GM18951 (cell line): Measurements from ENCODE around the gene FGFR1OP2.
"Not testable (repeated sequence)": the region's sequence is repeated elsewhere in the genome, so short reads cannot be mapped to it uniquely, and the experiment has no call there.

Experiments
- POLR2A ChIP-seq: IDR thresholded peaks from 4 replicates; pipeline ENCODE4 v1.6.1; 2011; ENCODE audit warnings: mild to moderate bottlenecking; ENCODE audit not compliant: insufficient read length, insufficient read depth; ENCODE audit errors: extremely low read depth
- in situ Hi-C: fragments of 300-500 bp; cut with MboI; formaldehyde crosslinking; loops from one replicate; pipeline ENCODE4 v1.12.0; 2022; ENCODE audit warnings: low sequenced_read_pairs, mixed read lengths, inconsistent platforms; ENCODE audit not compliant: unreplicated experiment

FGFR1OP2 gene

DNA sequence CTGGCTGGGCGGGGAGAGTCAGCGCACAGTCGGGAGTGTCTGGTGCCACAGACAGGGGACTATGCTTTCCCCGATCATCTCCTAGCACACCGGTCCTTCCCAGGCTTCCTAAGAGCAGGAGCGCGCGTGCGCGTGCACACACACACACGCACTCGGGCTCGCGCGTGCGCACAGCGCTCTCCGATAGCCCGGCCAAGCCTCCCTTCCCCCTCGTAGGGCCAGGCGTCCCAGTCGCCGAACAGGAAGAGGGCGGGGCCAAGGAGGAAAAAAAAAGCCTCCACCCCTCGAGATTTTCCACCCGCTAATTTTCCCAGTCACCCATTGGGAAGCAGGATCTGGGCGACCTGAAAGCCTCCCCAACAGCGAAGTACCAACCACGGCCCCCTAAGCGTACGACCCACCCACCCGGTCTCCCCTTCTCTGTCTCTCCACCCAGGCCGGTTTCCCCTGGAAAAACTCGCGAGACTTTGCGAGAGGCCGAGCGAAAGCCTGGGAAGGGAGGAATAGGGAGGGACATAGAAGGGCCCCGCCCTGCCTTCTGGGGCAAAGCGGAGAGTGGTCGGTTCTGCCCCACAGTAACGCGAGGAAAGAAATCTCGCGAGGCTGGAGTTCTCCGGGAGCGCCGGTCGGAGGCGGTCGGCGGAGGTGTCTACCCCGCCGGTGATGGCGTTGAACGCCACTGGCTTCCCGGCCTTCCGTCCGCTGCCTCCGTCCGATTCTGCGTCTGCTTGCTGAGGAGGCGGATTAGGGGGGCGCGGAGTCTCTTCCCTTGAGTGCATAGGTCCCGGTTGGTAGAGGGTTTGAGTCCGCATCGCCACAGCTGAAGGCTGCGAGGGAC is at the start of gene FGFR1OP2, which contains the start of gene INTS13:
FGFR1OP2 (plus strand) TSS at position 608 of the 838 bp plus-strand sequence. CDS start 15,689 bp downstream, outside the sequence.
INTS13 (minus strand) TSS at position 119 of the 838 bp plus-strand sequence. CDS start 1,178 bp downstream, outside the sequence.
- peak; percentile 95 for TF ChIP-seq POLR2A
- in situ Hi-C loops, result no loop called here

DNA sequence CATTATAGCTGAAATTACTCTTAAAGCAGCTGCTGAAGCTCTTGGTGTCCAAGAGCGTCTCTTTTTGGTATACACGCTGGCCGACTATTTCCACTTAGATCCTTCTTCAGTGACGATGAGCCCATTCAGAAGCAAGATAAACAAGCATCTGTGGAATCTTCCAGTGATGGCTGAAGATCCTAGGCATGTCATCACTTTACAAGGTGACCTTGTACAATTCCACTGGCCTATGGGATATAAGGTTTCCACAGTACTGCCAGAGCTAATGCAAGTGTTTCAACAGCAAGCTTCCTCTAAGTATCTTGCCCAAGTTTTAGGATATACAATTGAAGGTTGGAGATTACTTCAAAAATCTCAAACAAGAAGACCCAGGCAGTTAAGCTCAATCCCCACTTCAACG is 47.5 kb upstream of the FGFR1OP2 start:
- in situ Hi-C loops, result loop anchor here (25.0 kb wide), 1 partner anchor 803 kb away; no protein-coding TSS in a partner anchor
- no peak for TF ChIP-seq POLR2A

DNA sequence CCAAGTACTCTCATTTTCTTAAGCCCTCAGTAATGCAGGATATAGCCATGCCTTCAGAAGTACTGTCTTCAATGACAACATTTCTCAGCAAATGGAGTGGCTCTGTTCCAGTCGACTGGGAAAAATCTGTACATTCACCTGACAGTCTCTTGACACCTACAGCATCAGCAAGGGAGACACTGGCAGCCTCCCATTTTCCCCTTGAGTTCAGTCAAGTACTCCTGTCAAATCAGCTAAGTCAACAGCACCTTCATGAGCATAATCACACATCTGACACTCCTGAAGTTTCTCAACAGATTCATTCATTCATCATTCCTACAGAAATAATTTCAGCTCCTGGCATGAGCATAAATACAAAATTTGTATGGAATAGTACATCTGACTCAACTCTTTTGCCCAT is 46.6 kb upstream of the FGFR1OP2 start:
- TF ChIP-seq POLR2A, result no peak
- in situ Hi-C loops, result loop anchor here (25.0 kb wide), 1 partner anchor 804 kb away; no protein-coding TSS in a partner anchor

DNA sequence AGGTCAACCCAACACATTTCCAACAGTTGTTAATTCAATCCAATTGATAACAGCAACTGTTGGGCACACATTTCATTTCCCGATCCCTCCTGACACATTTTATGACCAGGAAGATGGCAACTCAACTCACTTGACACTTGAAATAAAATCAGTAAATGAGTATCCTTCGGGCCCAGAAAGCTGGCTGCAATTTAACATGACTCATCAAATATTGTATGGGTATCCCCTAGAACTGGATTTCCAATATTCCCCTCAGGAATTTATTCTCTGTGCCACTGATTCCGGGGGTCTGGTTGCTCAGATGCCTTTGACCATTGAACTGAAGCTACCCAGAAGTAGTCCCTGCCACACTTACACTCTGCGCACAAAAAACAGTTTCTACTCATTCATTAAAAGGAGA is 42.6 kb upstream of the FGFR1OP2 start:
- no peak for TF ChIP-seq POLR2A
- in situ Hi-C loops, result loop anchor here (25.0 kb wide), 1 partner anchor 808 kb away; no protein-coding TSS in a partner anchor

DNA sequence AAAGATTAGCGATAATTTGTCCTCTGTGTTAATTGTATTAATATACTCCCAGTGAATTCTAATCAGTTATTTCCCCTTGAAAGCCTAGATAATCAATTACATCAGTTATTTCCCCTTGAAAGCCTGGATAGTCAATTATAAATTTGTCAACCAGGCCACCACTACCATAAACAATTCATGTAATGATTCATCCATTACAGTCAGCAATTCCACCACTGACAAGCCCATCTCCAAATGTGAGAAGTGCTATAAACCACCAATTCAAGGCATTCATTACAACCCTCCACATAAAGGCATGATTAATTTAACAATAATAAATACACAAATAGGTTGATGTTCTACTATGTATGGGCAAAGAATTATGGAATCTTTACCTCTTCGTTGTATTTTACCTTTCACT is 41.4 kb upstream of the FGFR1OP2 start:
- TF ChIP-seq POLR2A, result no peak
- in situ Hi-C loops, result loop anchor here (25.0 kb wide), 1 partner anchor 810 kb away; no protein-coding TSS in a partner anchor

DNA sequence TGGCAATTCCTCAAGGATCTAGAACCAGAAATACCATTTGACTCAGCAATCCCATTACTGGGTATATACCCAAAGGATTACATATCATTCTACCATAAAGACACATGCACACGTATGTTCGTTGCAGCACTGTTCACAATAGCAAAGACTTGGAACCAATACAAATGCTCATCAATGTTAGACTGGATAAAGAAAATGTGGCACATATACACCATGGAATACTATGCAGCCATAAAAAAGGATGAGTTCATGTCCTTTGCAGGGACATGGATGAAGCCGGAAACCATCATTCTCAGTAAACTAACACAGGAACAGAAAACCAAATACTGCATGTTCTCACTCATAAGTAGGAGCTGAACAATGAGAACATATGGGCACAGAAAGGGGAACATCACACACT is 34.9 kb upstream of the FGFR1OP2 start:
- in situ Hi-C loops, result not testable (repeated sequence)

DNA sequence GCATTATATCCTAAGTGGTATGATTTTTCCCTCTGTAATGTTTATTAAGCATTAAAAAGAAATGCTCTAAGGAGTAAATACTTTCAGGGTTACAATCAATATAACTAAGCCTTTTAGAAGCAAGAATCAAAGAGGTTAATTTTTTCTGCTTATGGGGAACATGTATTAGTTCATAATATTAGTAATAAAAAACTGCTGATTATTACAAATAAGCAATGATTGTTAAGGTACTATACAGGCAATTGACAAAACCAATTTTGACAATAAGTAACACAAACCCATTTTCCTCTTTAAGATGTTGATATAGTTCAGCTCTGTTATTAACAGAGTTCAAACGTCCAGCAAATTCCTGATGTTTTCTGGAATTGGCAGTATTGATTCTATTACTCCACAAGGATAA is 32.2 kb upstream of the FGFR1OP2 start:
- in situ Hi-C loops, result no loop called here
- no peak for TF ChIP-seq POLR2A

DNA sequence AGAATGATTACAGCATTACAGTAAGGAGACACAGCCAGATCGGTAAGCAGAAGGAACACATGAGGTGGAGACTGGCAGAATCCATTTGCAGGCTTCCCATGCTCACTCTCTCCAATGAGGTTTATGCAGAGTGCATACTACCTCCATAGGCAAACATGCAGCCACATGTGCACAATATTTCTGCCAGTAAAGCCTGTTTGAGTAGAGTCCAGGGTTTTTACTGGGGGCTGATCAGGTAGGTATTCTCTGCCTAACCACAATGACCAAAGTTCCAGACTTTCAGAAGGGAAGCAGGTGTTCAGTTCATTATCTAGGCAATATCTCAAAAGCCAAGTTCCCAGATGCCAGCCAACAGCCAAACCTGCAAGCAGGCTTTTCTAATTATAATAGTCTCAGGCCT is 31.6 kb upstream of the FGFR1OP2 start:
- no peak for TF ChIP-seq POLR2A
- in situ Hi-C loops, result no loop called here

DNA sequence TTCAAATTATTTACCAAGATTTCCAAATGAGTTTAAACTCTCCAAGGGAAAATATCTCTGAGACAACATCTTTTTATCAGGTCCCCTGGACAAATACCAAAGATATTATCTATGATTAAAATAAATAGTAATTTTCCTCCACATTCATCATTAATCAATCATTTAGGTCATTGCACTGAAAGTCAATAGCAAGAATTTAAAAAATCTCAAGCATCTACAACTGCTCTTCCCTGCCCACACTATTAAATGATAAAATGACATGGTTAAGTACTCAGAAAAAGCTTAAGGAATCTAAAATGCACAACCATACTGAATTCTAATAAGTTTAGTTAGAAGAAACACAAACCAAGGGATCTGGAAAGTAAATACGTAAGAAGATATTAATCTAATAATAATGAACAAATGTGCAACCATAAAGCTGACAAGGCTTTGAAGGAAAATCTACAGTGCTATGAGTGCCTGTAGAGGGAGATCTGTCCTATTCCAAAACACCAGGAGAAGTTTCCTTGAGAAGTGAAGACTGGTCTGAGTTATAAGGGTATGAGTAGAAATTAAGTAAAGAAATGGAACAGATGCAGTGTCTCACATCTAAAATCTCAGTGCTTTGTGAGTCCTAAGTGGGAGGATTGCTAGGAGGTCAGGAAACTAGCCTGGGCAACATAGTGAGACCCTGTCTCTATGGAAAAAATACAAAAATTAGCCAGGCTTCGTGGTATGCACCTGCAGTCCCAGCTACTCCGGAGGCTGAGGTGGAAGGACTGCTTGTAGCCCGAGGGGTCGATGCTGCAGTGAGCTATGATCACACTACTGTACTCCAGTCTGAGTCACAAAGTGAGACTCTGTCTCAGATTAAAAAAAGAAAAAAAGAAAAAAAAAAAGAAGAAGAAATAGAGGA is 19.7 kb upstream of the FGFR1OP2 start:
- in situ Hi-C loops, result no loop called here

DNA sequence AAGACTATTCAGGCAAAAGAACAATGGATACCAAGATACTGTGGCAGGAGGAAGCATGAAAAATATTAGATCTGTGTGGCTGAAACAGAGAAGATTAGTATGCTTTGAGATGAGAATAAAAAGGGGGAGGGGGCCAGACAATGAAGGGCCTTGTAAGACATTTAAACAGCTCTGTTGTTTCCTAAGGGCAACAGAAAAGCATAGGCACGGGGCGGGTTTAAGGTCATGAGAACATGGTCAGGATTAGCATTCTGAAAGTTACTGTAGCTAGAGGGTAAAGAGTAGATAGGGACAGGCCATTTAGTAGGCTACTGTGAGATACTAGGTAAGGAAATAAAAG is 19.1 kb upstream of the FGFR1OP2 start:
- TF ChIP-seq POLR2A, result no peak
- in situ Hi-C loops, result no loop called here

More for the DNA sequence above, 19.7 kb upstream of the FGFR1OP2 start:
- no peak for TF ChIP-seq POLR2A

DNA sequence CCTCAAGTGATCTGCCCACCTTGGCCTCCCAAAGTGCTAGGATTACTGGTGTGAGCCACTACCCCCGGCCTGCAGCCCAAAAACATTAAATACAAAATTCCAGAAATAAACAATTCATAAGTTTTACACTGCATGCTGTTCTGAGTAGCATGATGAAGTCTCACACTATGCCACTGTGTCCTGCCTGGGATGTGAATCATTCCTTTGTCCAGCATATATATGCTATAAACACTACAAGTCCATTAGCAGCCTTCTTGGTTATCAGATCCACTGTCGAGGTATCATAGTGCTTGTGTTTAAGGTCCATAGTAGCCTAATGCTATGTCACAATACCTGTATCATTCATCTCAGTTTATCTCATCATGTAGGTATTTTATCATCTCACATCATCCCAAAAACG is 16.4 kb upstream of the FGFR1OP2 start:
- in situ Hi-C loops, result no loop called here
- no peak for TF ChIP-seq POLR2A

DNA sequence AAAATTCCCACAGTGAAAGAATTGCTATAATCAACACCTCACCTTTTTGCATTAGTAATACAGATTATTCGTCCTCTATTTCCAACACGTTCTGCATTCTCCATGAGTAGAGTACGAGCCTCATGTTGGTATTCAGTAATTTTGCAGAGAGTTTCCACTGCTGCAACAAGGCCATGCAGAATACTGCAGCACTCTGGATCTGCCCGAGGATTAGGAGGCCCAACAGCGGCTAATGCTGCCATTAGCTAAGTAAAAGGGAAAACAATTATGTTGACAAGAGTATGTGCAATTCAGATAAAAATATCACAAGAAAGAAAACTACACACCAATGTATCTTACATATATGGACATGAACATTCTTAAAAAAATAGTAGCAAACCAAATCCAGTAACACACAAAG is 9.6 kb upstream of the FGFR1OP2 start:
- TF ChIP-seq POLR2A, result no peak
- in situ Hi-C loops, result no loop called here

DNA sequence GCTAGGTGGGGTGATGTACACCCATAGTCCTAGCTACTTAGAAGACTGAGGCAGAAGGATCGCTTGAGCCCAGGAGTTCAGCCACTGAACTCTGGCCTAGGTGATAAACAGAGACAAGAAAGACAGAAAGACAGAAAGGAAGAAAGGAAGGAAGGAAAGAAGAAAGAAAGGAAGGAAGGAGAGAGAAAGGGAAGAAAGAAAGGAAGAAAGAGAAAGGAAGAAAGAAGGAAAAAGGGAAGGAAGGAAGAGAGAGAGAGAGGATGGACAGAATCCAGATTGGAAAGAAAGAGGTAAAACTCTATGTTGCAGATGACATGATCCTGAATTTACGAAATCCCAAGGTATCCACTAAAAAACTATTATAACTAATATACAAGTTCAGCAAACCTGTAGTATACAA is 8.7 kb upstream of the FGFR1OP2 start:
- TF ChIP-seq POLR2A, result no peak
- in situ Hi-C loops, result no loop called here
